CD14-positive monocyte (primary cell): ENCODE measurements around the gene MYOM1. TPM values are rescaled to one million over a fixed set of nuclear protein-coding genes. Genes with fewer than 3 reads are reported as not detected.

Source experiments
- DNase-seq, 3 donors: peaks; one replicate each; pipeline ENCODE4 v3.0.0-alpha.2; 2011 to 2022
- H2AFZ ChIP-seq: 2 replicates; pipeline ENCODE4 v1.6.0; 2012; ENCODE audit warnings: mild to moderate bottlenecking, low read depth, low read length, inconsistent platforms; ENCODE audit not compliant: insufficient read depth, poor library complexity, severe bottlenecking
- H3K27ac ChIP-seq, 2 donors: 1 replicate in 1 of 2; 2 replicates in 1 of 2; pipeline ENCODE4 v1.5.1; 2012 to 2013; ENCODE audit warnings: low read length in 2 of 2, control low read depth in 1 of 2, inconsistent platforms in 1 of 2, low read depth in 1 of 2, mild to moderate bottlenecking in 1 of 2
- H3K27me3 ChIP-seq, 2 donors: one replicate each; pipeline versions ENCODE4 v1.6.0 to v1.6.1; 2011 to 2013; ENCODE audit warnings: low read length in 2 of 2; ENCODE audit not compliant: control insufficient read depth in 2 of 2, insufficient read depth in 2 of 2
- H3K36me3 ChIP-seq, 2 donors: replicated peaks in 1 of 2; 1 replicate in 1 of 2; 2 replicates in 1 of 2; pipeline versions ENCODE4 v1.5.1 to v1.6.1; 2012 to 2013; ENCODE audit warnings: low read length in 2 of 2, control low read depth in 1 of 2, inconsistent platforms in 1 of 2, mild to moderate bottlenecking in 1 of 2; ENCODE audit not compliant: insufficient read depth in 2 of 2, control insufficient read depth in 1 of 2
- H3K4me1 ChIP-seq, 2 donors: 1 replicate in 1 of 2; 2 replicates in 1 of 2; pipeline versions ENCODE4 v1.5.1 to v1.6.1; 2012 to 2013; ENCODE audit warnings: low read length in 2 of 2, control low read depth in 1 of 2, inconsistent platforms in 1 of 2, mild to moderate bottlenecking in 1 of 2, moderate library complexity in 1 of 2; ENCODE audit not compliant: insufficient read depth in 2 of 2, control insufficient read depth in 1 of 2
- H3K4me2 ChIP-seq: replicated peaks from 2 replicates; pipeline ENCODE3; 2012; ENCODE audit warnings: low read length, moderate library complexity, mild to moderate bottlenecking; ENCODE audit not compliant: poor library complexity, severe bottlenecking; ENCODE audit errors: extremely low read depth
- H3K4me3 ChIP-seq, 3 experiments: fragments of 200-600 bp in 1 of 3; sonication (generic) in 1 of 3; replicated peaks in 1 of 3; 1 replicate in 2 of 3; 2 replicates in 1 of 3; pipeline ENCODE4 v1.5.1; 2011 to 2013; ENCODE audit warnings: low read length in 3 of 3, mild to moderate bottlenecking in 3 of 3, control low read depth in 2 of 3, low read depth in 2 of 3, inconsistent platforms in 1 of 3, moderate library complexity in 1 of 3
- H3K79me2 ChIP-seq: 2 replicates; pipeline ENCODE4 v1.6.0; 2012; ENCODE audit warnings: mild to moderate bottlenecking, control low read depth, inconsistent platforms, low read length, moderate library complexity; ENCODE audit not compliant: insufficient read depth
- H3K9ac ChIP-seq: 2 replicates; pipeline ENCODE4 v1.6.0; 2017; ENCODE audit warnings: low read length, mild to moderate bottlenecking; ENCODE audit not compliant: insufficient read depth, poor library complexity, severe bottlenecking
- H3K9me3 ChIP-seq, 2 donors: replicated peaks in 1 of 2; 1 replicate in 1 of 2; 2 replicates in 1 of 2; pipeline versions ENCODE4 v1.5.1 to v1.6.1; 2012 to 2013; ENCODE audit warnings: low read length in 2 of 2, control low read depth in 1 of 2; ENCODE audit not compliant: control insufficient read depth in 1 of 2, insufficient read depth in 1 of 2
- H4K20me1 ChIP-seq: 2 replicates; pipeline ENCODE4 v1.6.0; 2012; ENCODE audit warnings: mild to moderate bottlenecking, low read length, control low read depth, moderate library complexity; ENCODE audit not compliant: insufficient read depth
- H3K27ac Mint-ChIP-seq, 7 donors: one replicate each; pipeline ENCODE4 v1.8.0; 2020; ENCODE audit warnings: mild to moderate bottlenecking in 7 of 7, mixed read lengths in 7 of 7, moderate library complexity in 6 of 7, inconsistent platforms in 2 of 7
- H3K27me3 Mint-ChIP-seq, 3 donors: one replicate each; pipeline ENCODE4 v1.8.0; 2021 to 2022; ENCODE audit warnings: low read depth in 3 of 3, mild to moderate bottlenecking in 3 of 3, mixed read lengths in 3 of 3, moderate library complexity in 3 of 3, inconsistent platforms in 1 of 3
- H3K36me3 Mint-ChIP-seq, 2 donors: one replicate each; pipeline ENCODE4 v1.8.0; 2020; ENCODE audit warnings: mixed read lengths in 2 of 2, inconsistent platforms in 1 of 2, mild to moderate bottlenecking in 1 of 2
- H3K4me1 Mint-ChIP-seq: one replicate; pipeline ENCODE4 v1.8.0; 2020; ENCODE audit warnings: mild to moderate bottlenecking, mixed read lengths
- H3K4me3 Mint-ChIP-seq, 2 donors: one replicate each; pipeline ENCODE4 v1.8.0; 2020; ENCODE audit warnings: mild to moderate bottlenecking in 2 of 2, mixed read lengths in 2 of 2, moderate library complexity in 1 of 2
- H3K9me3 Mint-ChIP-seq, 7 donors: one replicate each; pipeline ENCODE4 v1.8.0; 2020 to 2022; ENCODE audit warnings: mixed read lengths in 7 of 7, mild to moderate bottlenecking in 6 of 7, moderate library complexity in 6 of 7, inconsistent platforms in 2 of 7
- WGBS: methylation state at CpG from one replicate; pipeline ENCODE4 v1.1.5; 2013; ENCODE audit warnings: missing lambda C conversion rate; ENCODE audit not compliant: insufficient coverage; 5-methylcytosine and 5-hydroxymethylcytosine counted together
- intact Hi-C, 2 donors: fragments of 100-400 bp; cut with micrococcal nuclease; formaldehyde crosslinking; loops; one replicate each; pipeline versions ENCODE4 v1.15.0 to v1.15.1; 2023
- polyA plus RNA-seq, 3 donors: library from polyadenylated mRNA; depleted of rRNA in 1 of 3; unstranded in 2 of 3; stranded (reverse) in 1 of 3; fragments of 300-500 nt in 2 of 3; fragments of >200 nt in 1 of 3; fragmentation: Illumina TruSeq in 2 of 3; gene quantifications; 1 replicate in 2 of 3; 2 replicates in 1 of 3; pipeline ENCODE4 v1.2.3, GENCODE V29; 2012 to 2021
- TF ChIP-seq, protein P1 (sequence below): fragments of 200-600 bp; IDR thresholded peaks from one replicate; pipeline ENCODE4 v1.8.0; 2022; ENCODE audit warnings: antibody characterized with exemption, mild to moderate bottlenecking

The MYOM1 gene
- polyA plus RNA-seq, 3 donors = 0.05 to 0.95 (median 0.22) TPM

DNA sequence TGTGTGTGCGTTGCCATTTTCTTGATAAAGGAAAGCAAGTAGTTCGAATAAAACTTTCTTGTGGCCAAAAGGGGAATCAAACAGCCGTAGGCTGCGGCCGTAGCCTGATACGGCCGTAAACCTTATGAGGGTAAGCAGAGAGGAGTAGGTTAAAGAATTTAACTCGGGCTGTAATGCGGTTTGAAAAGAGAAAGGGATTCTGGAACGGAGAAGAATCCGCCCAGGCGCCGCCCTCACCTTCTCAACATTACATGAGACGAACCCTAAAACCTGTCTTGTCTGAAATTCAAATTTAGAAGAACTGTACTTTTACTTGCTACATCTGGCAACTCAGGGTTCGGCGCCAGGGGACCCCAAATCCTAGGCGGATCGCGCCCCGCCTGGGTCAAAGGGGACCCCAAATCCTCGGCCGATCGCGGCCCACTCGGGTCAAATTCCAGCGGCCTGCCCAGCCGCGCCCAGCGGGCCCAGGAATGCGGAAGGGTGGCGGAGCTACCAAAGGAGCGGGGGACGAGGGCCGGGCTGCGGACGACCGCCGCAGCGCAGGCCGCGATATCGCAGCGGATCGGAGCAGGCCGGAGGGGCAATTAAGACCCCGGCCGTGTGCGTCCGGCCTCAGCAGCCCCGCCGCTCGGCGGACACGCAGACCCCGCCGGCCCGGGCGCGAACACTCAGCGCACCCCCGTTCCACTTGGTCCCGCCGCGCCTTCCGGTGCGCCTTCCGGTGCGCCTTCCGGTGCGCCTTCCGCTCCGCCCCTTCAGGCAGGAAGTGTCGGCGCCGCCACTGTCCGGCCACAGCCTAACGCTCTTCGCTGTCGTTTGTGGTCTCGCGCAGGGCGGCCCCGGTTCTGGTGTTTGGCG, 41.8 kb upstream of the MYOM1 start, which contains the start of gene MYL12B:
MYL12B (plus strand) TSS at position 761 of the 861 bp plus-strand sequence. CDS start 10,766 bp downstream, outside the sequence.
- Mint-ChIP-seq H3K9me3 (peaks cover 0 to 2% (median 0%) of the 10 kb centered on the region in 7 donors), H3K27ac (peak within 1 kb of the TSS; percentile 96 to 99 (median 98)), H3K4me1 (peaks cover 62% of the 10 kb centered on the region), H3K4me3 (peak within 1 kb of the TSS; percentile 82 to 96), H3K36me3 (peaks cover 21 to 27% of the 10 kb centered on the region in 2 donors), H3K27me3 (no peaks in the 10 kb centered on the region)
- intact Hi-C loops = loop anchor here (2.0 to 10.0 kb wide), 4 partner anchors 15 to 333 kb away; partner anchors contain the start of gene MYL12A (in 1 of the 2)
- Histone ChIP-seq H3K27me3 (no peaks in the 10 kb centered on the region), H3K9ac (peak within 1 kb of the TSS; percentile 88), H3K4me1 (peaks cover 47 to 58% of the 10 kb centered on the region in 2 donors), H3K27ac (peak within 1 kb of the TSS; percentile 83 to 90), H3K36me3 (peaks cover 14 to 26% of the 10 kb centered on the region in 2 donors), H3K4me3 (peak within 1 kb of the TSS; percentile 64 to 84 (median 80)), H3K9me3 (no peaks in the 10 kb centered on the region), H3K79me2 (peaks cover 69% of the 10 kb centered on the region), H3K4me2 (peak within 1 kb of the TSS; percentile 79), H4K20me1 (peaks cover 51% of the 10 kb centered on the region), H2AFZ (peak within 1 kb of the TSS; percentile 71)
- peak; percentile 79 to 84 (median 83) for DNase-seq
- under 1% methylated on average over 74 of the region's 84 CpGs for WGBS
- TF ChIP-seq, protein P1, sequence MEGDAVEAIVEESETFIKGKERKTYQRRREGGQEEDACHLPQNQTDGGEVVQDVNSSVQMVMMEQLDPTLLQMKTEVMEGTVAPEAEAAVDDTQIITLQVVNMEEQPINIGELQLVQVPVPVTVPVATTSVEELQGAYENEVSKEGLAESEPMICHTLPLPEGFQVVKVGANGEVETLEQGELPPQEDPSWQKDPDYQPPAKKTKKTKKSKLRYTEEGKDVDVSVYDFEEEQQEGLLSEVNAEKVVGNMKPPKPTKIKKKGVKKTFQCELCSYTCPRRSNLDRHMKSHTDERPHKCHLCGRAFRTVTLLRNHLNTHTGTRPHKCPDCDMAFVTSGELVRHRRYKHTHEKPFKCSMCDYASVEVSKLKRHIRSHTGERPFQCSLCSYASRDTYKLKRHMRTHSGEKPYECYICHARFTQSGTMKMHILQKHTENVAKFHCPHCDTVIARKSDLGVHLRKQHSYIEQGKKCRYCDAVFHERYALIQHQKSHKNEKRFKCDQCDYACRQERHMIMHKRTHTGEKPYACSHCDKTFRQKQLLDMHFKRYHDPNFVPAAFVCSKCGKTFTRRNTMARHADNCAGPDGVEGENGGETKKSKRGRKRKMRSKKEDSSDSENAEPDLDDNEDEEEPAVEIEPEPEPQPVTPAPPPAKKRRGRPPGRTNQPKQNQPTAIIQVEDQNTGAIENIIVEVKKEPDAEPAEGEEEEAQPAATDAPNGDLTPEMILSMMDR = no peak

DNA sequence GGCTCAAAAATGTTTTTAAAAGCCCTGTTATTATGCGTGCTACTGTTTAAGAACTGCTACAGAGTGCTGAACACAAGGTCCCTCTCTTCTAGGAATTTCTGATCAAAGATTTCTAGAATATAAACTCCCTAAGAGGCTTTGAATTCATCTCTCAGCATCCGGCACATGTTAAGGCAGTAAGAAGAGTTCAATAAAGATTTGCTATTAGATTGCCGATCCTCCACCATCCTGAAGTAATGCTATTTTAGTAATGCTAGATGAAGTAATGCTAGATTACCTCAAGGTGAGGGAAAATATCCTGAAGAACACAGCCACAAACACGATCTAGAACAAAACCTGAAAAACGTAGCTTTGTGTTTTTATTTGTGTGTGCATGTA, 41.2 kb upstream of the MYOM1 start:
- H3K4me3 ChIP-seq = peak overlapping the region; percentile 64 to 84 (median 80)
- Mint-ChIP-seq H3K4me1 (peaks cover 61% of the 10 kb centered on the region), H3K27me3 (no peaks in the 10 kb centered on the region), H3K4me3 (peak overlapping the region; percentile 82 to 95), H3K36me3 (peaks cover 27 to 29% of the 10 kb centered on the region in 2 donors), H3K27ac (peak overlapping the region; percentile 96 to 99 (median 98)), H3K9me3 (peaks cover 0 to 2% (median 0%) of the 10 kb centered on the region in 7 donors)
- peak overlapping the region; percentile 79 for H3K4me2 ChIP-seq
- no peaks in the 10 kb centered on the region for H3K9me3 ChIP-seq
- intact Hi-C loops = loop anchor here (2.0 to 10.0 kb wide), 4 partner anchors 14 to 334 kb away; partner anchors contain the start of gene MYL12A (in 1 of the 2)
- H3K4me1 ChIP-seq = peaks cover 43 to 58% of the 10 kb centered on the region in 2 donors
- H3K27me3 ChIP-seq = no peaks in the 10 kb centered on the region
- H3K79me2 ChIP-seq = peaks cover 69% of the 10 kb centered on the region
- WGBS = no CpG with 5 or more reads among the region's 5 CpGs
- H2AFZ ChIP-seq = peak overlapping the region; percentile 71
- TF ChIP-seq, protein P1 = no peak
- peak overlapping the region; percentile 83 to 90 for H3K27ac ChIP-seq
- no peak for DNase-seq
- peak overlapping the region; percentile 88 for H3K9ac ChIP-seq
- peaks cover 20 to 32% of the 10 kb centered on the region in 2 donors for H3K36me3 ChIP-seq
- peaks cover 51% of the 10 kb centered on the region for H4K20me1 ChIP-seq
